ENCODE results near the gene UIMC1. TPM values are rescaled to one million over a fixed set of nuclear protein-coding genes. Genes with fewer than 3 reads are reported as not detected.

The UIMC1 gene
- polyA plus RNA-seq, 2 donors: 14.0 to 16.3 TPM

GRCh38 chr5:176922817-176923216, 83.8 kb downstream of the UIMC1 start:
- Histone ChIP-seq H3K27me3 (ENCODE audit: control insufficient read depth in 1 of 2, insufficient read depth in 2 of 2, low read length in 2 of 2) (no peaks in the 10 kb centered on the region), H3K4me3 (ENCODE audit: low read depth in 1 of 2, low read length in 2 of 2) (no peak overlapping the region)
- WGBS, 2 donors: 85 to 93% methylated on average over 2 of the region's 2 CpGs

GRCh38 chr5:176921714-176922113, 84.9 kb downstream of the UIMC1 start:
- Histone ChIP-seq H3K4me3 (ENCODE audit: low read depth in 1 of 2, low read length in 2 of 2) (no peak overlapping the region), H3K36me3 (ENCODE audit: control insufficient read depth in 2 of 2, insufficient read depth in 2 of 2, low read length in 1 of 2) (no peaks in the 10 kb centered on the region), H3K27ac (ENCODE audit: low read depth in 2 of 2, low read length in 1 of 2) (no peak overlapping the region), H3K27me3 (ENCODE audit: control insufficient read depth in 1 of 2, insufficient read depth in 2 of 2, low read length in 2 of 2) (no peaks in the 10 kb centered on the region), H3K4me1 (ENCODE audit: control insufficient read depth in 2 of 2, insufficient read depth in 2 of 2, low read length in 1 of 2) (no peaks in the 10 kb centered on the region), H3K9me3 (ENCODE audit: control insufficient read depth in 2 of 2, insufficient read depth in 1 of 2, low read depth in 1 of 2, low read length in 1 of 2) (no peaks in the 10 kb centered on the region)
- WGBS, 2 donors: 82 to 84% methylated on average over 3 of the region's 3 CpGs

More at GRCh38 chr5:176922817-176923216, 83.8 kb downstream of the UIMC1 start:
- H3K27ac ChIP-seq (ENCODE audit: low read depth in 2 of 2, low read length in 1 of 2): no peak overlapping the region
- no peaks in the 10 kb centered on the region for H3K36me3 ChIP-seq (ENCODE audit: control insufficient read depth in 2 of 2, insufficient read depth in 2 of 2, low read length in 1 of 2)
- no peaks in the 10 kb centered on the region for H3K4me1 ChIP-seq (ENCODE audit: control insufficient read depth in 2 of 2, insufficient read depth in 2 of 2, low read length in 1 of 2)
- no peaks in the 10 kb centered on the region for H3K9me3 ChIP-seq (ENCODE audit: control insufficient read depth in 2 of 2, insufficient read depth in 1 of 2, low read depth in 1 of 2, low read length in 1 of 2)

GRCh38 chr5:176918613-176919012, 88.0 kb downstream of the UIMC1 start:
- Histone ChIP-seq H3K9me3 (ENCODE audit: control insufficient read depth in 2 of 2, insufficient read depth in 1 of 2, low read depth in 1 of 2, low read length in 1 of 2) (no peaks in the 10 kb centered on the region), H3K27ac (ENCODE audit: low read depth in 2 of 2, low read length in 1 of 2) (no peak overlapping the region), H3K4me1 (ENCODE audit: control insufficient read depth in 2 of 2, insufficient read depth in 2 of 2, low read length in 1 of 2) (no peaks in the 10 kb centered on the region), H3K36me3 (ENCODE audit: control insufficient read depth in 2 of 2, insufficient read depth in 2 of 2, low read length in 1 of 2) (peaks cover 0 to 4% of the 10 kb centered on the region in 2 donors), H3K27me3 (ENCODE audit: control insufficient read depth in 1 of 2, insufficient read depth in 2 of 2, low read length in 2 of 2) (no peaks in the 10 kb centered on the region), H3K4me3 (ENCODE audit: low read depth in 1 of 2, low read length in 2 of 2) (no peak overlapping the region)
- WGBS, 2 donors: 94 to 95% methylated on average over 6 of the region's 6 CpGs

- no peak overlapping the region for H3K4me3 ChIP-seq (ENCODE audit: low read depth in 1 of 2, low read length in 2 of 2)
- peaks cover 0 to 4% of the 10 kb centered on the region in 2 donors for H3K36me3 ChIP-seq (ENCODE audit: control insufficient read depth in 2 of 2, insufficient read depth in 2 of 2, low read length in 1 of 2)
- H3K4me1 ChIP-seq (ENCODE audit: control insufficient read depth in 2 of 2, insufficient read depth in 2 of 2, low read length in 1 of 2): no peaks in the 10 kb centered on the region
- H3K9me3 ChIP-seq (ENCODE audit: control insufficient read depth in 2 of 2, insufficient read depth in 1 of 2, low read depth in 1 of 2, low read length in 1 of 2): no peaks in the 10 kb centered on the region
- no peaks in the 10 kb centered on the region for H3K27me3 ChIP-seq (ENCODE audit: control insufficient read depth in 1 of 2, insufficient read depth in 2 of 2, low read length in 2 of 2)
- no peak overlapping the region for H3K27ac ChIP-seq (ENCODE audit: low read depth in 2 of 2, low read length in 1 of 2)
Measured at GRCh38 chr5:176916337-176916736, 90.2 kb downstream of the UIMC1 start.

- Histone ChIP-seq H3K9me3 (ENCODE audit: control insufficient read depth in 2 of 2, insufficient read depth in 1 of 2, low read depth in 1 of 2, low read length in 1 of 2) (no peaks in the 10 kb centered on the region), H3K4me3 (ENCODE audit: low read depth in 1 of 2, low read length in 2 of 2) (no peak overlapping the region), H3K27ac (ENCODE audit: low read depth in 2 of 2, low read length in 1 of 2) (no peak overlapping the region), H3K36me3 (ENCODE audit: control insufficient read depth in 2 of 2, insufficient read depth in 2 of 2, low read length in 1 of 2) (peaks cover 0 to 6% of the 10 kb centered on the region in 2 donors), H3K4me1 (ENCODE audit: control insufficient read depth in 2 of 2, insufficient read depth in 2 of 2, low read length in 1 of 2) (no peaks in the 10 kb centered on the region), H3K27me3 (ENCODE audit: control insufficient read depth in 1 of 2, insufficient read depth in 2 of 2, low read length in 2 of 2) (no peaks in the 10 kb centered on the region)
- WGBS, 2 donors: 76 to 96% methylated on average over 2 of the region's 2 CpGs
Measured at GRCh38 chr5:176915906-176916305, 90.7 kb downstream of the UIMC1 start.

GRCh38 chr5:176912115-176912514, 94.5 kb downstream of the UIMC1 start:
- no peaks in the 10 kb centered on the region for H3K27me3 ChIP-seq (ENCODE audit: control insufficient read depth in 1 of 2, insufficient read depth in 2 of 2, low read length in 2 of 2)
- H3K9me3 ChIP-seq (ENCODE audit: control insufficient read depth in 2 of 2, insufficient read depth in 1 of 2, low read depth in 1 of 2, low read length in 1 of 2): no peaks in the 10 kb centered on the region
- WGBS, 2 donors: 81 to 87% methylated on average over 2 of the region's 2 CpGs
- H3K36me3 ChIP-seq (ENCODE audit: control insufficient read depth in 2 of 2, insufficient read depth in 2 of 2, low read length in 1 of 2): peaks cover under 1 to 6% of the 10 kb centered on the region in 2 donors
- no peaks in the 10 kb centered on the region for H3K4me1 ChIP-seq (ENCODE audit: control insufficient read depth in 2 of 2, insufficient read depth in 2 of 2, low read length in 1 of 2)
- no peak overlapping the region for H3K4me3 ChIP-seq (ENCODE audit: low read depth in 1 of 2, low read length in 2 of 2)
- H3K27ac ChIP-seq (ENCODE audit: low read depth in 2 of 2, low read length in 1 of 2): no peak overlapping the region

- Histone ChIP-seq H3K27me3 (ENCODE audit: control insufficient read depth in 1 of 2, insufficient read depth in 2 of 2, low read length in 2 of 2) (no peaks in the 10 kb centered on the region), H3K36me3 (ENCODE audit: control insufficient read depth in 2 of 2, insufficient read depth in 2 of 2, low read length in 1 of 2) (peaks cover 9 to 23% of the 10 kb centered on the region in 2 donors), H3K9me3 (ENCODE audit: control insufficient read depth in 2 of 2, insufficient read depth in 1 of 2, low read depth in 1 of 2, low read length in 1 of 2) (no peaks in the 10 kb centered on the region), H3K4me3 (ENCODE audit: low read depth in 1 of 2, low read length in 2 of 2) (no peak overlapping the region), H3K4me1 (ENCODE audit: control insufficient read depth in 2 of 2, insufficient read depth in 2 of 2, low read length in 1 of 2) (no peaks in the 10 kb centered on the region), H3K27ac (ENCODE audit: low read depth in 2 of 2, low read length in 1 of 2) (no peak overlapping the region)
- 93% methylated on average over 5 of the region's 5 CpGs for WGBS, 2 donors
Measured at GRCh38 chr5:176908675-176909368, 97.8 kb downstream of the UIMC1 start.

- Histone ChIP-seq H3K27ac (ENCODE audit: low read depth in 2 of 2, low read length in 1 of 2) (no peak overlapping the region), H3K9me3 (ENCODE audit: control insufficient read depth in 2 of 2, insufficient read depth in 1 of 2, low read depth in 1 of 2, low read length in 1 of 2) (no peaks in the 10 kb centered on the region), H3K4me1 (ENCODE audit: control insufficient read depth in 2 of 2, insufficient read depth in 2 of 2, low read length in 1 of 2) (no peaks in the 10 kb centered on the region), H3K4me3 (ENCODE audit: low read depth in 1 of 2, low read length in 2 of 2) (no peak overlapping the region), H3K36me3 (ENCODE audit: control insufficient read depth in 2 of 2, insufficient read depth in 2 of 2, low read length in 1 of 2) (peaks cover 14 to 26% of the 10 kb centered on the region in 2 donors), H3K27me3 (ENCODE audit: control insufficient read depth in 1 of 2, insufficient read depth in 2 of 2, low read length in 2 of 2) (no peaks in the 10 kb centered on the region)
- 91% methylated on average over 3 of the region's 3 CpGs for WGBS, 2 donors
Measured at GRCh38 chr5:176906796-176907195, 99.8 kb downstream of the UIMC1 start.

GRCh38 chr5:176906126-176906525, 100.5 kb downstream of the UIMC1 start:
- Histone ChIP-seq H3K27me3 (ENCODE audit: control insufficient read depth in 1 of 2, insufficient read depth in 2 of 2, low read length in 2 of 2) (no peaks in the 10 kb centered on the region), H3K36me3 (ENCODE audit: control insufficient read depth in 2 of 2, insufficient read depth in 2 of 2, low read length in 1 of 2) (peaks cover 14 to 26% of the 10 kb centered on the region in 2 donors)
- 77 to 91% methylated on average over 1 of the region's 1 CpG for WGBS, 2 donors

GRCh38 chr5:176904276-176904675, 102.3 kb downstream of the UIMC1 start:
- H3K4me1 ChIP-seq (ENCODE audit: control insufficient read depth in 2 of 2, insufficient read depth in 2 of 2, low read length in 1 of 2): no peaks in the 10 kb centered on the region
- H3K27me3 ChIP-seq (ENCODE audit: control insufficient read depth in 1 of 2, insufficient read depth in 2 of 2, low read length in 2 of 2): no peaks in the 10 kb centered on the region
- H3K4me3 ChIP-seq (ENCODE audit: low read depth in 1 of 2, low read length in 2 of 2): no peak overlapping the region
- 93 to 95% methylated on average over 3 of the region's 3 CpGs for WGBS, 2 donors
- H3K36me3 ChIP-seq (ENCODE audit: control insufficient read depth in 2 of 2, insufficient read depth in 2 of 2, low read length in 1 of 2): peaks cover 13 to 26% of the 10 kb centered on the region in 2 donors
- H3K27ac ChIP-seq (ENCODE audit: low read depth in 2 of 2, low read length in 1 of 2): no peak overlapping the region
- H3K9me3 ChIP-seq (ENCODE audit: control insufficient read depth in 2 of 2, insufficient read depth in 1 of 2, low read depth in 1 of 2, low read length in 1 of 2): no peaks in the 10 kb centered on the region

More at GRCh38 chr5:176906126-176906525, 100.5 kb downstream of the UIMC1 start:
- H3K27ac ChIP-seq (ENCODE audit: low read depth in 2 of 2, low read length in 1 of 2): no peak overlapping the region
- no peak overlapping the region for H3K4me3 ChIP-seq (ENCODE audit: low read depth in 1 of 2, low read length in 2 of 2)
- H3K4me1 ChIP-seq (ENCODE audit: control insufficient read depth in 2 of 2, insufficient read depth in 2 of 2, low read length in 1 of 2): no peaks in the 10 kb centered on the region
- no peaks in the 10 kb centered on the region for H3K9me3 ChIP-seq (ENCODE audit: control insufficient read depth in 2 of 2, insufficient read depth in 1 of 2, low read depth in 1 of 2, low read length in 1 of 2)

Measured in esophagus (tissue), 2 donors.